HG03196 (cell line): ENCODE data around the gene COG4.
"Not testable (repeated sequence)": the region's sequence is repeated elsewhere in the genome, so short reads cannot be mapped to it uniquely, and the experiment has no call there.

Source experiments
- ATAC-seq: cut with Tn5 transposase; IDR thresholded peaks from one replicate; pipeline ENCODE4 v1.9.1; 2021; ENCODE audit not compliant: unreplicated experiment

COG4 gene

GRCh38 chr16:70523076-70523742 lies at the start of gene COG4:
COG4 (minus strand) TSS chr16:70523554; CDS start chr16:70523543, 11 bp downstream.
- peak; percentile 68 for ATAC-seq

GRCh38 chr16:70572926-70573270 lies 49.5 kb upstream of the COG4 start:
- ATAC-seq: no peak

GRCh38 chr16:70572050-70572925 lies 48.9 kb upstream of the COG4 start:
- no peak for ATAC-seq

GRCh38 chr16:70571623-70572022 lies 48.3 kb upstream of the COG4 start:
- no peak for ATAC-seq

- no peak for ATAC-seq
Observed at GRCh38 chr16:70570967-70571570, 47.7 kb upstream of the COG4 start.

GRCh38 chr16:70569752-70570151 lies 46.4 kb upstream of the COG4 start:
- no peak for ATAC-seq

GRCh38 chr16:70568601-70569237 lies 45.4 kb upstream of the COG4 start:
- ATAC-seq: no peak

- no peak for ATAC-seq
Observed at GRCh38 chr16:70565053-70565452, 41.7 kb upstream of the COG4 start.

GRCh38 chr16:70563636-70564035 lies 40.3 kb upstream of the COG4 start:
- no peak for ATAC-seq

GRCh38 chr16:70561623-70562022 lies 38.3 kb upstream of the COG4 start:
- no peak for ATAC-seq

GRCh38 chr16:70556063-70556462 lies 32.7 kb upstream of the COG4 start:
- ATAC-seq: no peak

- no peak for ATAC-seq
Observed at GRCh38 chr16:70553645-70554044, 30.3 kb upstream of the COG4 start.

GRCh38 chr16:70552675-70553074 lies 29.3 kb upstream of the COG4 start:
- ATAC-seq: no peak

GRCh38 chr16:70551788-70552187 lies 28.4 kb upstream of the COG4 start:
- ATAC-seq: no peak

- ATAC-seq: no peak
Observed at GRCh38 chr16:70550082-70550481, 26.7 kb upstream of the COG4 start.

- ATAC-seq: no peak
Observed at GRCh38 chr16:70548936-70549335, 25.6 kb upstream of the COG4 start.

- ATAC-seq: no peak
Observed at GRCh38 chr16:70544548-70544947, 21.2 kb upstream of the COG4 start.

- ATAC-seq: no peak
Observed at GRCh38 chr16:70540994-70541393, 17.6 kb upstream of the COG4 start.

GRCh38 chr16:70534971-70535370 lies 11.6 kb upstream of the COG4 start:
- ATAC-seq: no peak

- not testable (repeated sequence) for ATAC-seq
Observed at GRCh38 chr16:70529954-70530353, 6.6 kb upstream of the COG4 start.

- ATAC-seq: no peak
Observed at GRCh38 chr16:70529051-70529777, 5.9 kb upstream of the COG4 start.
